Fibroblast of the aortic adventitia (primary cell): ENCODE data around the gene SDR42E1. TPM values are rescaled to one million over a fixed set of nuclear protein-coding genes. Genes with fewer than 3 reads are reported as not detected.

Experiments
- DNase-seq: peaks from one replicate; pipeline ENCODE4 v3.0.0-alpha.2; 2010; ENCODE audit warnings: low read depth
- H3K4me3 ChIP-seq: 2 replicates; pipeline ENCODE4 v1.5.1; 2011; ENCODE audit warnings: low read depth, mild to moderate bottlenecking, control low read depth, low read length, moderate library complexity
- CTCF ChIP-seq: IDR thresholded peaks from 2 replicates; pipeline ENCODE4 v1.5.1; 2011; ENCODE audit warnings: mild to moderate bottlenecking, low read length, control low read depth, inconsistent platforms; ENCODE audit not compliant: insufficient read depth
- total RNA-seq: library from RNA; depleted of rRNA; stranded (reverse); fragments of >200 nt; gene quantifications from 2 replicates; pipeline ENCODE4 v1.2.3, GENCODE V29; 2012; ENCODE audit warnings: low replicate concordance

SDR42E1 gene
- total RNA-seq, 1 donor: under 0.01 TPM

DNA sequence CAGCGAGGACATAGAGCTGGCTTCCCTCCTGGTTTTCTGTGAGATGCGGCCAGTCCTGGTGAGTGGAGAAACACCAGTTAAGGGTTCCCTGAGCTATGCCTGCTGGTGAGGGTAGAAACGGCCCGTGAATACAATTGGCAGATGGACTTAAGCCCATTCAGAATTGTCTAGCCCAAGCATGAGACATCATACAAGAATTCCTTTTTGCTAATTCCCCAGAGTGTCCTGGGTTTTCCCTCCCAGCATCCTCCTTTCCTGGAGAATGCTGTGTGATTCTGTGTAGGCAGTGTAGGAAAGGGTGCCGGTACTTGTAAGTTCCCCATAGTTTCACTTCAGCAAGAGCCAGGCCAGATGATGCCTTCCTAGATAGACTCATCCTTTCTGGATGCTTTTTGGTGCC is 65.1 kb downstream of the SDR42E1 start:
- H3K4me3 ChIP-seq: no peak overlapping the region
- TF ChIP-seq CTCF: no peak
- peak; percentile 27 for DNase-seq

DNA sequence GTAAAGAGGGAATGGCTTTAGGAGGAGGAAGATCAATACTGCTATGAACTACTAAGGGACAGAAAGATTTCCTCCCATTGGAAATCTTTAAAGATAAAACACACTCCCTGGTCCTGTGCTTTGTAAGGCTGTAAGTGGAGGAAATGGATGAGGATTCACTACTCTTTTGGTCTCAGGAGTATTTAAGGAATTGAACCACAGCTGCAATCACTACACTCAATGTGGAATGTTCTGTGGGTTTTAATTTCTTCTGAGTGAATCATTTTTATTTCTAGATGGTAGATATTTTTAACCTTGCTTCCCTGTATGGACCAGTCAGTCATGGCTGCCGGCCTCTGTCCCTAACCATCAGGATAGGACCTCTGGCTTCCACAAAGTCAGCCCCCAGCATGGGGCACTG is 65.6 kb downstream of the SDR42E1 start:
- DNase-seq: peak; percentile 31
- TF ChIP-seq CTCF: no peak
- no peak overlapping the region for H3K4me3 ChIP-seq

GRCh38 chr16:81942007-81942601 is 69.2 kb downstream of the SDR42E1 start:
- no peak overlapping the region for H3K4me3 ChIP-seq
- no peak for DNase-seq
- TF ChIP-seq CTCF: no peak

DNA sequence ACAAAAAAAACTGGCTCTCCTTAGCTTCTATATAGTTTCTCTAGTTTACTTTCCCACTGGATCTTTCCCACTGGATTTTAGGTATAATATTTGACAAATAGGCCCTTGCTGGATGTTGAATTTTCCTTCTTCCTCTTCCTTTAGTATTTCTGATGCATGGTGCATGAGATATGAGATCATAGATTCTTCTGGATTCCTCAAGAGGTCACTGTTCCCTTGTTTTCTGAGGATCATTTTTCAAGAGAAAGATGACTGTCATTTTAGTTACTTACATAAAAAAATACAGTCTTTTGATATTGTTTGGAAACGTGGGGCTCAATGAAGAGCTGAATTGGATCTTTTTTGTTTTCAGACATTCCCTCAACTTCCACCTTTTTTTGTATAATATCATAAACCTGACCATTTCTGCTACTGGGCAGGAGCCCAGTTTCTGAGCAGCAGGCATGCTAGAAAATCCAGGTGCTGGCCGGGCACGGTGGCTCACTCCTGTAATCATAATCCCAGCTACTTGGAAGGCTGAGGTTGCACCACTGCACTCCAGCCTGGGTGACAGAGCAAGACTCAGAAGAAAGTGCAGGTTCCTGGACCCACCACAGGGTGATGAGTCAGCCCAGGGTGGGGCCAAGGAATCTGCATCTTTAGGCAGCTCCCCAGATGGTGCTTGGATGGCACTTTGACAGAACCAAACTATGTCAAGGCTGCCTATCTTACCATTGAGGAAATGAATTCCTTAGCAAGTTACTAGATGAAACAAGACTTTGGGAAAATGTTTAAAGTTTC is 70.3 kb downstream of the SDR42E1 start:
- peak; percentile 69 for DNase-seq
- peak; percentile 41 for TF ChIP-seq CTCF
- H3K4me3 ChIP-seq: no peak overlapping the region

- DNase-seq: no peak
- no peak overlapping the region for H3K4me3 ChIP-seq
- no peak for TF ChIP-seq CTCF
These were observed 71.9 kb downstream of the SDR42E1 start for GRCh38 chr16:81939164-81940056.

Other genes starting within 250 kb of the SDR42E1 start
- gene PLCG2, start 232.2 kb downstream of the SDR42E1 start, total RNA-seq: 0.09 and 4.7 TPM in 2 replicates
- gene HSD17B2, start 23.8 kb upstream of the SDR42E1 start, total RNA-seq: 0.09 TPM in 1 of 2 replicates, not detected in the other
- gene MPHOSPH6, start 158.8 kb upstream of the SDR42E1 start, total RNA-seq: 20.5 and 32.7 TPM in 2 replicates